IPS-18a (cell line): ENCODE data around the gene FBXL13.

Source experiments
- H3K27ac ChIP-seq: one replicate; pipeline ENCODE4 v1.5.1; 2013; ENCODE audit warnings: low read length
- H3K27me3 ChIP-seq: one replicate; pipeline ENCODE4 v1.6.1; 2013; ENCODE audit warnings: mild to moderate bottlenecking, low read length; ENCODE audit not compliant: control insufficient read depth, insufficient read depth
- H3K36me3 ChIP-seq: one replicate; pipeline ENCODE4 v1.6.1; 2013; ENCODE audit warnings: low read depth, low read length; ENCODE audit not compliant: control insufficient read depth
- H3K4me1 ChIP-seq: one replicate; pipeline ENCODE4 v1.6.1; 2013; ENCODE audit warnings: low read depth, low read length; ENCODE audit not compliant: control insufficient read depth
- H3K4me3 ChIP-seq: one replicate; pipeline ENCODE4 v1.5.1; 2013; ENCODE audit warnings: low read length
- H3K9ac ChIP-seq: one replicate; pipeline ENCODE4 v1.6.1; 2013; ENCODE audit warnings: mild to moderate bottlenecking, low read length, moderate library complexity
- H3K9me3 ChIP-seq: one replicate; pipeline ENCODE4 v1.6.1; 2013; ENCODE audit warnings: low read depth, low read length; ENCODE audit not compliant: control insufficient read depth

FBXL13 gene

DNA sequence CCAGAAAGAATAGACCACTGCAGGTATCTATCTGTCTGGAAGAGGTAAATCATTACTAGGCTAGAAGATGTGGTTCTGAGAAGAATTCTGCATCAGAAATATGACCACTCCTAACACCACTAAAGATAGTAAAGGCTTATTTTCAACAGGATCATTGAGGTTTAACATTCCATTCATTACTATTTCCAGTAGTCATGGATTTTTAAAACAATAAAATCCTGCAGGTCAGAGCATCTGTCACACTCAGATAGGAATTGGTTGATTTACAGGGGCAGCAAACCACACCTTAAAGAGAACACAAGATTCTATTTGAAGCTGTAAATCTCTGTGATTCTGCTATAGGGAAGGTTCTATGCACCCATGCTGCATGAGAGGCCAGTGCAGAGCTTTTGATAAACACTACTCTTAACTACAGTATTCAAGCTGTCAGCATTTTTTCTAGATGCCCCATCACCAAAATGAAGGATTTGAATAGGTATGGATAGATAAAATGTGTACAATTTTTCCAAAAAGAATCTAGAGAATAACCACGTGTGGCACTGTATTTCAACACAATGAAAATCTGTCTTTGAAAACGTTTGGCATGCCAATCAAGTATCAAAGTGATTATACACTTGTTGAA is 147.2 kb downstream of the FBXL13 start:
- Histone ChIP-seq H3K27ac (no peak overlapping the region), H3K4me3 (no peak overlapping the region), H3K4me1 (peaks cover 22% of the 10 kb centered on the region), H3K9ac (no peak overlapping the region), H3K9me3 (no peaks in the 10 kb centered on the region), H3K27me3 (no peaks in the 10 kb centered on the region), H3K36me3 (no peaks in the 10 kb centered on the region)

- Histone ChIP-seq H3K27me3 (no peaks in the 10 kb centered on the region), H3K36me3 (no peaks in the 10 kb centered on the region), H3K4me3 (no peak overlapping the region), H3K4me1 (peaks cover 20% of the 10 kb centered on the region), H3K27ac (no peak overlapping the region), H3K9ac (no peak overlapping the region), H3K9me3 (no peaks in the 10 kb centered on the region)
Measured at GRCh38 chr7:102926783-102927140, 147.8 kb downstream of the FBXL13 start.

DNA sequence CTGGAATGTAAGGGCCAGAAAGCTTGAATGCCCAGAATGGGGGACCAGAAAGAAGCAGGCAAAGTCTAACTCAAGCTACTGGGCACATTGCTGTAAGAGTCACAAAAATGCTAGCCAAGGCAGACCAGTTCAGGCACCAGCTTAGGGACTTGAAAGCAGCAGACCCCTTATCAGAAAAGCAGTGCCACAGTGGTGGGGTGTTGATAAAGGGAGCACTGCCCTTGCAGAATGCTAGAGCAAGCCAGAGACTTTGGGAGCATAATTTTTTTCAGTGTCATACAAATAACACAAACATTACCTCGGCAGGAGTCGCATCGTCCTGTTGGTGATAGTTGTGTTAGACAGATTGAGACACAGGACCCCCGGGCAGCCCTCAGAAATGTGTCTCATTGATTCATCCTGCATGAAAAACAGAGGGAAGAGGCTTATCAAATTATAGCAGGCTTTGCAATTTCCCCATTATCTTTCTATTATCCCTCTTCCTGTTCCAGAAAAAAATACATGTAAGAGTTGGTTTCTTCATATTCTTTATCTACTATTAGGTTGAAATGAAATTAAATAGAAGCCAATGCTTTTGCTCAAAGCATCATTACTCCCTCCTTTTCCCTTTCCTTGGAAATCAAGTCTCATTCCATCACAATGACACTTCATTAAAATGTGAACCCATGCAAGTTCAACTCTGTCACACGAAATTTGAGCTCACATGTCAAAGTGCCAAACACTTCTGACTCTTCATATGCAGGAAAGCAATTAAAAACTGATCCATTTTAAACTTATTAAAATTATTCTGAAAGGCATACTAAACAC is 148.4 kb downstream of the FBXL13 start:
- H3K9ac ChIP-seq, result no peak overlapping the region

GRCh38 chr7:102918845-102919244 is 155.8 kb downstream of the FBXL13 start:
- H3K4me3 ChIP-seq, result no peak overlapping the region
- no peaks in the 10 kb centered on the region for H3K36me3 ChIP-seq
- peaks cover 14% of the 10 kb centered on the region for H3K4me1 ChIP-seq
- H3K9ac ChIP-seq, result no peak overlapping the region
- H3K27me3 ChIP-seq, result no peaks in the 10 kb centered on the region
- H3K27ac ChIP-seq, result no peak overlapping the region
- no peaks in the 10 kb centered on the region for H3K9me3 ChIP-seq

More for the DNA sequence above, 148.4 kb downstream of the FBXL13 start:
- Histone ChIP-seq H3K36me3 (no peaks in the 10 kb centered on the region), H3K4me1 (peaks cover 20% of the 10 kb centered on the region), H3K9me3 (no peaks in the 10 kb centered on the region), H3K27me3 (no peaks in the 10 kb centered on the region), H3K27ac (no peak overlapping the region), H3K4me3 (no peak overlapping the region)

DNA sequence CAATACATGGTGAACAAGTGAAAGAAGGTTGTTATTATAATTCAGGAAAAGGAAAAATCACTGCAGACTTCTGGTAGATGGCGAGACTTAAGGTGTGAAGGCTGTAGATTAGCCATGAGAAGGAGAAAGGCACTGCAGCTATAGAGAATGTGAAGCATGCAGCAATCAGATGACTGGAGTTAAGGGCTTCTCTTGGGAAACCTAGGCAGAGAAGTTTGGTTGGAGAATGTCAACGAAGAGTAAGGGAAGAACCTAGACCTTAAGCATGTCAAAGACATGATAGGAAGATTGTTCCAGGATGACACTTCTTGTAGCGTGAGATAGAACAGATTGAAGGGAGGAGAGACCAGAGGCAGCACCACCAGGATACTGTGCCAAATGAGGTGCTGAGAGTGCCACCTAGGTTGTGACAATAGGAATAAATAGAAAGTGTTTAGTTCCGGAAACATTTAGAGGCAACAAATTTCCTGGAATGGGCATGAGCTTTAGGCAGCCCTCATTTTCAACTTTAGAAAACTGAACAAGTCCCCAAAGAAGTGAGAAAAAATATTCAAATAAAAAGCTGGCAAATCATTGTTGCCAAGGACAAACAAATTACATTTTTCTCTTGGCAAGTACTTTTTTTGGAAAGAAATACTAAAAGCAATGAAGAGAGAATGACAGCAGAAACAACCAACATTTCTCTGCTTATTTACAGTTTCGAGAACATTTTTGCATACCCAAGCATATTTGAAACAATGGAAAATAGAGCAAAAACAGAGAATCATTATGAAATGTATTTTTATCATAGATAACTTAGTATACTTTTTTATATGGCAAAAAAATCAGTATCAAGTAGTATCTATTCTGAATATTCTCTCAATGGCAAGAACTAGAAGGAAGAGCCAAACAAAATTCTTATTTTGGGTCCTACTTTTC is 156.9 kb downstream of the FBXL13 start:
- H3K9me3 ChIP-seq, result no peaks in the 10 kb centered on the region
- no peak overlapping the region for H3K4me3 ChIP-seq
- H3K36me3 ChIP-seq, result no peaks in the 10 kb centered on the region
- no peaks in the 10 kb centered on the region for H3K27me3 ChIP-seq
- no peak overlapping the region for H3K9ac ChIP-seq
- no peak overlapping the region for H3K27ac ChIP-seq
- H3K4me1 ChIP-seq, result peaks cover 20% of the 10 kb centered on the region

- Histone ChIP-seq H3K27ac (no peak overlapping the region), H3K4me3 (no peak overlapping the region), H3K36me3 (no peaks in the 10 kb centered on the region), H3K9ac (no peak overlapping the region), H3K27me3 (no peaks in the 10 kb centered on the region), H3K9me3 (no peaks in the 10 kb centered on the region), H3K4me1 (peaks cover 22% of the 10 kb centered on the region)
Measured at GRCh38 chr7:102916881-102917280, 157.7 kb downstream of the FBXL13 start.

DNA sequence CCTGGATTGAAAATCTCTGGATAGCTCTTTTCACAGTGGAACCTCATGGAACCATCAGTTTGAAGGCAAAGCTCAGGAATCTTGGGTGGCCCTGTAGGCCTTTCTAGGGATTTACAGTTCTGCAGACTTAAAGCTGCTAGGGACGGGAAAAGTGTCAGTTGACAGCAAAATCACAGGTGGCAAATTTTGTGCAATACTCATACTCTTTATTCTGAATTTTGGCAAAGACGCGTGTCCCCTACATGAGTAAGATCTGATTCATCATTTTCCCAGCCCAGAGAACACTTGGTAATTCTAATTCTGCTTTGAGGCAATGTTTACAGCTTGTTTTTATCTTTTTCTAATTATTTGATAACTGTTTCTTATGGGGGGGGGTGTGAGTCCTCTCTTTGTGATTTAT is 158.2 kb downstream of the FBXL13 start:
- Histone ChIP-seq H3K9me3 (no peaks in the 10 kb centered on the region), H3K4me1 (peaks cover 22% of the 10 kb centered on the region), H3K9ac (no peak overlapping the region), H3K27me3 (no peaks in the 10 kb centered on the region), H3K4me3 (no peak overlapping the region), H3K36me3 (no peaks in the 10 kb centered on the region), H3K27ac (no peak overlapping the region)

GRCh38 chr7:102914585-102914984 is 160.0 kb downstream of the FBXL13 start:
- Histone ChIP-seq H3K4me3 (no peak overlapping the region), H3K4me1 (peaks cover 22% of the 10 kb centered on the region)

GRCh38 chr7:102913826-102914225 is 160.8 kb downstream of the FBXL13 start:
- Histone ChIP-seq H3K9me3 (no peaks in the 10 kb centered on the region), H3K4me3 (no peak overlapping the region)

More at GRCh38 chr7:102914585-102914984, 160.0 kb downstream of the FBXL13 start:
- no peaks in the 10 kb centered on the region for H3K27me3 ChIP-seq
- H3K27ac ChIP-seq, result no peak overlapping the region
- no peaks in the 10 kb centered on the region for H3K36me3 ChIP-seq
- H3K9me3 ChIP-seq, result no peaks in the 10 kb centered on the region
- no peak overlapping the region for H3K9ac ChIP-seq

GRCh38 chr7:102912742-102913141 is 161.9 kb downstream of the FBXL13 start, which contains the start of gene LRRC17:
TSS of gene LRRC17 (plus strand) at chr7:102913000. CDS start at chr7:102933914, 20,914 bp downstream.
- peaks cover 22% of the 10 kb centered on the region for H3K4me1 ChIP-seq
- H3K27ac ChIP-seq, result no peak within 1 kb of the TSS
- H3K9me3 ChIP-seq, result no peaks in the 10 kb centered on the region
- H3K9ac ChIP-seq, result peak within 1 kb of the TSS; percentile 25
- no peaks in the 10 kb centered on the region for H3K36me3 ChIP-seq
- H3K4me3 ChIP-seq, result peak within 1 kb of the TSS; percentile 31
- no peaks in the 10 kb centered on the region for H3K27me3 ChIP-seq

More at GRCh38 chr7:102913826-102914225, 160.8 kb downstream of the FBXL13 start:
- H3K27me3 ChIP-seq, result no peaks in the 10 kb centered on the region
- H3K36me3 ChIP-seq, result no peaks in the 10 kb centered on the region
- H3K9ac ChIP-seq, result no peak overlapping the region
- H3K4me1 ChIP-seq, result peaks cover 22% of the 10 kb centered on the region
- H3K27ac ChIP-seq, result no peak overlapping the region

- no peak overlapping the region for H3K27ac ChIP-seq
- no peaks in the 10 kb centered on the region for H3K36me3 ChIP-seq
- no peak overlapping the region for H3K4me3 ChIP-seq
- H3K4me1 ChIP-seq, result peaks cover 8% of the 10 kb centered on the region
- H3K27me3 ChIP-seq, result no peaks in the 10 kb centered on the region
- H3K9me3 ChIP-seq, result no peaks in the 10 kb centered on the region
- no peak overlapping the region for H3K9ac ChIP-seq
Measured at GRCh38 chr7:102908676-102909075, 165.9 kb downstream of the FBXL13 start.
